ENCODE measurements around the gene ACTRT2. TPM values are rescaled to one million over a fixed set of nuclear protein-coding genes. Genes with fewer than 3 reads are reported as not detected.

The ACTRT2 gene
- total RNA-seq, 1 donor, result not detected

DNA sequence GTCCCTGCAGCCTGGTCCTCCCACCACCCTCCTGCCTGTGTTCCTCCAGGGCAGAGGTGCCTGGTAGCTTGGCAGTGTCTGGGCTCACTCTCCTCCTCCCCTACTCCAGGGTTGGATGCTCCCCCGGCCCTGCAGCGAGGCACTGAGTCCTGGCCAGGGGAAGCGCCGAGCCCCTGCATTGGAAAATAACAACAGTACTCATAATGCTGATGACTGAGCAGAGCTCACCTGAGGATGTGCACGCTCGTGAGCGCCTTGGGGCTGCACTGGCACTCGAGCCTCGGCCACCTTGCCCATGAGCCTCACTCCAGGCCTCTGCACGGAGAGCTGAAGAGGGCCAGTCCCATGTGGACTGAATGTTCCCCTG is 6.0 kb upstream of the ACTRT2 start:
- DNase-seq (ENCODE audit: low read depth), result no peak
- TF ChIP-seq, protein P1, sequence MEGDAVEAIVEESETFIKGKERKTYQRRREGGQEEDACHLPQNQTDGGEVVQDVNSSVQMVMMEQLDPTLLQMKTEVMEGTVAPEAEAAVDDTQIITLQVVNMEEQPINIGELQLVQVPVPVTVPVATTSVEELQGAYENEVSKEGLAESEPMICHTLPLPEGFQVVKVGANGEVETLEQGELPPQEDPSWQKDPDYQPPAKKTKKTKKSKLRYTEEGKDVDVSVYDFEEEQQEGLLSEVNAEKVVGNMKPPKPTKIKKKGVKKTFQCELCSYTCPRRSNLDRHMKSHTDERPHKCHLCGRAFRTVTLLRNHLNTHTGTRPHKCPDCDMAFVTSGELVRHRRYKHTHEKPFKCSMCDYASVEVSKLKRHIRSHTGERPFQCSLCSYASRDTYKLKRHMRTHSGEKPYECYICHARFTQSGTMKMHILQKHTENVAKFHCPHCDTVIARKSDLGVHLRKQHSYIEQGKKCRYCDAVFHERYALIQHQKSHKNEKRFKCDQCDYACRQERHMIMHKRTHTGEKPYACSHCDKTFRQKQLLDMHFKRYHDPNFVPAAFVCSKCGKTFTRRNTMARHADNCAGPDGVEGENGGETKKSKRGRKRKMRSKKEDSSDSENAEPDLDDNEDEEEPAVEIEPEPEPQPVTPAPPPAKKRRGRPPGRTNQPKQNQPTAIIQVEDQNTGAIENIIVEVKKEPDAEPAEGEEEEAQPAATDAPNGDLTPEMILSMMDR (IDR thresholded peaks at IDR 0.05; ENCODE audit: insufficient read depth, low read length), result no peak
- no peak overlapping the region for H3K4me3 ChIP-seq (ENCODE audit: low read depth, low read length)

DNA sequence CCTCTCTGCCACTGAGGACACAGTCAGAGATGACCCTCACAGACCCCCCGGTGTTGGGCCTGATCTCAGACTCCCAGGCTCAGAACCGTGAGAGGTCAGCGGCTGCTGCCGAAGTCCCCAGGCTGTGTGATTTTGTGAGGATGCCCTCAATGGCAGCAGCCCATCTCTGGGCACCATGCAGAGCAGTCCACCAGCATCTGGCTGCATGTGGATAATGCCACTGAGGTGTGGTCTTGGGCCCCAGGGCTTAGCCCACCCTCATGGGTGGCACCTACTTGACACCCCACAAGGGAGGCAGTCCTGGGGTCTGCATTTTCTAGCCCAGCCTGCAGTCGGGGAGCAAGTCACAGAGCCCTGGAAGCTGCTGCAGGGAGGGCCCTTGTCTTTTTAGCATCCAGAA is 5.5 kb upstream of the ACTRT2 start:
- no peak overlapping the region for H3K4me3 ChIP-seq (ENCODE audit: low read depth, low read length)
- TF ChIP-seq, protein P1 (IDR thresholded peaks at IDR 0.05; ENCODE audit: insufficient read depth, low read length), result no peak
- no peak for DNase-seq (ENCODE audit: low read depth)

DNA sequence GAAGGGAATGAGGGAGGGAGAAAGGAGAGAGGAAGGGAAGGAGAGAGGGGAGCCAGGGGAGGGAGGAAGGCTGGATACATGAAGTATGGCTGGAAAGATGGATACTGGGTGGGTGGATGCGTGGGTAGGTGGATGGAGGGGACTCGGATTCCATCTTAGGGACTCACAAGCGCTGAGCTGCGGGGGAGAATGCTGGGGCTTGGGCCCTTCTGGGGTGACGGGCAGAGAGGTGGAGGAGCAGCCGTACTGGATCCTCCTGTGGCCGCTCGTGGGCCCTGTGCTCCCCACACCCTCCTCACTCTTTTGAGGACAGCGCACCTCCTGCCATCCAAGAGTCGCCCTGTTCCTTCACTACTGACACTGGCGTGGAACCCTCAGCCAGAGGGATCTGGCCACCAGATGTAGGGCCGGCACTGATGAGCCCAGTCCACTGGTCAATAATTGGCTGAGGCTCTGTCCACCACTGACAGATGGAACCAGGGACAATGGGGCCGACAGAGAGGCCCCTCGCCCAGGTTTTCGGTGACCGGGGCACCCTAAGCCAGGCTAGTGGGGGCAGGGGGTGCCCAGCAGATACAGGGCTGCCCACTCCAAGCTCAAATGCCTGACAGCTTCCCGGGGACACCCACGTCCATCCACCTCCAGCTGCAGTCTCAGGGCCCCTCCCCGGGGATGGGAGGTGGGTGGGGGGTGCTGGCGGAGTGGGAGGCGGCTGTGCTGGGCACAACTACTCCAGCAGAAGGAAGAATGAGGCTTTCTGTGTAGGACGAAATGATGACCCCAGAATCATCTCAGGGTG is 4.4 kb upstream of the ACTRT2 start:
- TF ChIP-seq, protein P1 (IDR thresholded peaks at IDR 0.05; ENCODE audit: insufficient read depth, low read length), result no peak
- no peak for DNase-seq (ENCODE audit: low read depth)
- H3K4me3 ChIP-seq (ENCODE audit: low read depth, low read length), result no peak overlapping the region

DNA sequence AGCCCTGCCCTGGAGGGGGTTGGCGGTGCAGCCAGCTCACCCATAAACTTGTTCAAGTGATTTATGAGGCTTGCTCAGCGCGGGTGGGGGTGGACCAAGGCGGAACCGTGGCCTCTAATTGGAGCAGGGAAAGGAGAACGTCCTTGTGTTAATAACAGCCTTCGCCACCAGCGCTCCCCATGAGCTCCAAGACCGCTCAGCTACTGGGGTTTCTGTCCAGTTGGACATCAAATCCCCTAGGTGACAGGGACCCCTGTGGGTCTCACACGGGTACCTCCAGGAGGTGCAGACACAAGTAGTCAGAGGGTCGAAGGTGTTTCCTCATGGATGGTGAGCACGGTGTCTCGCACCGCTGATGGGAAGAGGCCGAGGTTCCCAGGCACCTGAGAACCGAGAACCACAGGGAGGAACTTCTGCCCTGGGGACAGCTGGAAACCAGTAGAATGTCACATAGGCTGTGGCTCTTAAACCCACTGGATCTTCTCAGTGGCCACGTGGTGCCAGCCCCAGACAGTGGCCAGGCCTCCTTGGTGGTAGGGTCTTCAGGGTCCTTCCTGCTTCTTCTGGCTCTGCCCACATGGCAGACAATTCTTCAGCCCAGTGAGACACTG is 3.7 kb upstream of the ACTRT2 start:
- no peak for DNase-seq (ENCODE audit: low read depth)
- no peak overlapping the region for H3K4me3 ChIP-seq (ENCODE audit: low read depth, low read length)
- TF ChIP-seq, protein P1 (IDR thresholded peaks at IDR 0.05; ENCODE audit: insufficient read depth, low read length), result no peak

DNA sequence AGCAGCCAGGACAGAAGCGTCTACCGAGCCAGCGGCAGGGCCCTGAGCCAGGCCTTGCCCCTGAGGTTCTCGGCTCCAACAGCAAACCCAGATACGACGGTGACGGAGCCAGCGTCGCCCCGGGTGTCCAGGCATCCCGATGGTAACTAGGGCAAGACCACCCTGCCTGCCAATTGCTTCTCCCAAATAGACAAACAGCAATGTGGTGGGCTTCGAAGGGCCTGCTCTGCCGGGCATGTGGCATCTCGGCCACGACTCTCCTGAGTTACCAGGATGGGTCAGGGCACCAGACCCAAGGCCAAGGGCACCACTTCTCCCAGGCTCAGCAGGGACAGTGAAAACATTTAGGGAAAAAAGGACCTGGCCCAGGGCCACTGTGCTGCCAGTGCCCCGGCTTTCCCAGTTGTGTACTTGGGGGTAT is 3.2 kb upstream of the ACTRT2 start:
- DNase-seq (ENCODE audit: low read depth), result no peak
- H3K4me3 ChIP-seq (ENCODE audit: low read depth, low read length), result no peak overlapping the region
- TF ChIP-seq, protein P1 (IDR thresholded peaks at IDR 0.05; ENCODE audit: insufficient read depth, low read length), result no peak

DNA sequence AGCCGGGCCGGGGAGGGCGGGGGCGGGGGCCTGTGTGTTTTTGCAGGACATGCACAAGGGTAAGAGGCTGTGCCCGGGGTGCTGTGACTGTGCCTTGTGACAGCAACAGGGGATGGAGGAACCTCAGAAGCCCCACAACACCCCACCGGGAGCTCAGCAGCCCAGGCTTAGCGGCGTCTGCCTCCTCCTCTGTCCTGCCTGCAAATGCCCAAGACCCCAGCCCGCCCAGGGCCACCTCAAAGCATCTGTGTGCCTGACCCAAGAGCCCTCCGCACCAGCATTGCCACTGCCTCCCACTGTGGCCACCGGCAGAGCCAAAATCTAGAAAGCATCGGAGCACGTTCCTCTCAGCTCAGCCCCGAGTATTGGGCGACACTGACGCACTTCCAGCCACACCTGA is 2.7 kb upstream of the ACTRT2 start:
- H3K4me3 ChIP-seq (ENCODE audit: low read depth, low read length), result no peak overlapping the region
- TF ChIP-seq, protein P1 (IDR thresholded peaks at IDR 0.05; ENCODE audit: insufficient read depth, low read length), result no peak
- no peak for DNase-seq (ENCODE audit: low read depth)

All from fibroblast of the aortic adventitia (primary cell).